Measurements from ENCODE around the gene BIN2. TPM values are rescaled to one million over a fixed set of nuclear protein-coding genes. Genes with fewer than 3 reads are reported as not detected.

Gene BIN2
- total RNA-seq, 1 donor from 2014 or later: not detected

- Mint-ChIP-seq H3K27me3 (ENCODE audit: unreplicated experiment) (peaks cover 3% of the 10 kb centered on the region), H3K4me1 (ENCODE audit: unreplicated experiment) (peaks cover 46% of the 10 kb centered on the region), H3K36me3 (ENCODE audit: low read depth, unreplicated experiment) (peaks cover 8% of the 10 kb centered on the region), H3K4me3 (ENCODE audit: unreplicated experiment) (no peak overlapping the region), H3K9me3 (ENCODE audit: unreplicated experiment) (no peaks in the 10 kb centered on the region), H3K27ac (ENCODE audit: unreplicated experiment) (no peak overlapping the region)
- DNase-seq (ENCODE audit: low spot score): no peak
- no peak for TF ChIP-seq CTCF (IDR thresholded peaks at IDR 0.05; ENCODE audit: unreplicated experiment)
Measured at GRCh38 chr12:51370667-51371066, 46.7 kb upstream of the BIN2 start.

GRCh38 chr12:51369581-51369980 lies 45.6 kb upstream of the BIN2 start:
- Mint-ChIP-seq H3K36me3 (ENCODE audit: low read depth, unreplicated experiment) (peaks cover 8% of the 10 kb centered on the region), H3K27me3 (ENCODE audit: unreplicated experiment) (peaks cover 3% of the 10 kb centered on the region), H3K27ac (ENCODE audit: unreplicated experiment) (peak overlapping the region; percentile 21), H3K4me1 (ENCODE audit: unreplicated experiment) (peaks cover 38% of the 10 kb centered on the region), H3K9me3 (ENCODE audit: unreplicated experiment) (no peaks in the 10 kb centered on the region), H3K4me3 (ENCODE audit: unreplicated experiment) (no peak overlapping the region)
- no peak for DNase-seq (ENCODE audit: low spot score)
- no peak for TF ChIP-seq CTCF (IDR thresholded peaks at IDR 0.05; ENCODE audit: unreplicated experiment)

GRCh38 chr12:51368640-51369517 lies 44.9 kb upstream of the BIN2 start:
- no peak for TF ChIP-seq CTCF (IDR thresholded peaks at IDR 0.05; ENCODE audit: unreplicated experiment)
- Mint-ChIP-seq H3K27me3 (ENCODE audit: unreplicated experiment) (peaks cover 3% of the 10 kb centered on the region), H3K27ac (ENCODE audit: unreplicated experiment) (peak overlapping the region; percentile 52), H3K4me1 (ENCODE audit: unreplicated experiment) (peaks cover 33% of the 10 kb centered on the region), H3K9me3 (ENCODE audit: unreplicated experiment) (no peaks in the 10 kb centered on the region), H3K36me3 (ENCODE audit: low read depth, unreplicated experiment) (peaks cover 8% of the 10 kb centered on the region), H3K4me3 (ENCODE audit: unreplicated experiment) (no peak overlapping the region)
- peak; percentile 31 for DNase-seq (ENCODE audit: low spot score)

GRCh38 chr12:51365276-51365675 lies 41.3 kb upstream of the BIN2 start:
- peaks cover 15% of the 10 kb centered on the region for H3K4me1 Mint-ChIP-seq (ENCODE audit: unreplicated experiment)
- no peak overlapping the region for H3K4me3 Mint-ChIP-seq (ENCODE audit: unreplicated experiment)
- H3K27ac Mint-ChIP-seq (ENCODE audit: unreplicated experiment): no peak overlapping the region
- DNase-seq (ENCODE audit: low spot score): no peak
- no peak for TF ChIP-seq CTCF (IDR thresholded peaks at IDR 0.05; ENCODE audit: unreplicated experiment)
- H3K27me3 Mint-ChIP-seq (ENCODE audit: unreplicated experiment): peaks cover 3% of the 10 kb centered on the region
- peaks cover 3% of the 10 kb centered on the region for H3K36me3 Mint-ChIP-seq (ENCODE audit: low read depth, unreplicated experiment)
- no peaks in the 10 kb centered on the region for H3K9me3 Mint-ChIP-seq (ENCODE audit: unreplicated experiment)

GRCh38 chr12:51364001-51364400 lies 40.0 kb upstream of the BIN2 start:
- H3K27me3 Mint-ChIP-seq (ENCODE audit: unreplicated experiment): no peaks in the 10 kb centered on the region
- peaks cover 5% of the 10 kb centered on the region for H3K4me1 Mint-ChIP-seq (ENCODE audit: unreplicated experiment)
- no peak overlapping the region for H3K27ac Mint-ChIP-seq (ENCODE audit: unreplicated experiment)
- no peak for DNase-seq (ENCODE audit: low spot score)
- peaks cover 10% of the 10 kb centered on the region for H3K36me3 Mint-ChIP-seq (ENCODE audit: low read depth, unreplicated experiment)
- no peak overlapping the region for H3K4me3 Mint-ChIP-seq (ENCODE audit: unreplicated experiment)
- TF ChIP-seq CTCF (IDR thresholded peaks at IDR 0.05; ENCODE audit: unreplicated experiment): no peak
- no peaks in the 10 kb centered on the region for H3K9me3 Mint-ChIP-seq (ENCODE audit: unreplicated experiment)
